Colonic mucosa (tissue), 4 donors: ENCODE data around the gene DOCK2. TPM values are rescaled to one million over a fixed set of nuclear protein-coding genes. Genes with fewer than 3 reads are reported as not detected.
"Not testable (repeated sequence)": the region's sequence is repeated elsewhere in the genome, so short reads cannot be mapped to it uniquely, and the experiment has no call there.

Source experiments
- DNase-seq: peaks from one replicate; pipeline ENCODE4 v3.0.0-alpha.2; 2020
- H3K27ac ChIP-seq: fragments of 200-600 bp; one replicate; pipeline ENCODE4 v1.8.0; 2021
- H3K27me3 ChIP-seq: fragments of 200-600 bp; one replicate; pipeline ENCODE4 v1.8.0; 2021
- H3K36me3 ChIP-seq: fragments of 200-600 bp; one replicate; pipeline ENCODE4 v1.8.0; 2021
- H3K4me1 ChIP-seq: fragments of 200-600 bp; one replicate; pipeline ENCODE4 v1.8.0; 2021; ENCODE audit warnings: mild to moderate bottlenecking
- H3K4me3 ChIP-seq: fragments of 200-600 bp; one replicate; pipeline ENCODE4 v1.8.0; 2021
- H3K9ac ChIP-seq, 2 donors: one replicate each; pipeline ENCODE4 v1.7.0; 2013; ENCODE audit warnings: control low read depth in 2 of 2, low read depth in 2 of 2, low read length in 2 of 2
- H3K9me3 ChIP-seq: fragments of 200-600 bp; one replicate; pipeline ENCODE4 v1.8.0; 2021
- CTCF ChIP-seq: fragments of 200-600 bp; IDR thresholded peaks from one replicate; pipeline ENCODE4 v1.8.0; 2022; ENCODE audit warnings: antibody characterized with exemption, mild to moderate bottlenecking
- intact Hi-C: fragments of 100-400 bp; cut with DNase I; formaldehyde crosslinking; loops from one replicate; pipeline ENCODE4 v1.14.1; 2022
- total RNA-seq, 2 donors: library from RNA; stranded (reverse); fragmentation: NEBNext Ultra II Directional in 1 of 2; extraction: Animal tissue kit (Norgen Biotek cat#: 25700) in 1 of 2; gene quantifications; one replicate each; pipeline ENCODE4 v1.2.1, GENCODE V29; 2021
- donor health status: healthy.
- donor health status: DM: no; HTN: no; CAD: no.
- donor health status: DM: no; HTN: no; CAD: no.

Gene DOCK2
- total RNA-seq, 2 donors from 2014 or later = 4.8 to 6.0 TPM

GRCh38 chr5:169749295-169749694 lies 112.2 kb downstream of the DOCK2 start:
- Histone ChIP-seq H3K9me3 (no peaks in the 10 kb centered on the region), H3K36me3 (no peaks in the 10 kb centered on the region), H3K4me1 (no peaks in the 10 kb centered on the region), H3K27me3 (no peaks in the 10 kb centered on the region), H3K27ac (no peak overlapping the region), H3K9ac (no peak overlapping the region), H3K4me3 (no peak overlapping the region)
- intact Hi-C loops = no loop called here
- DNase-seq = no peak
- no peak for TF ChIP-seq CTCF

- Histone ChIP-seq H3K27me3 (no peaks in the 10 kb centered on the region), H3K4me3 (no peak overlapping the region), H3K36me3 (no peaks in the 10 kb centered on the region), H3K27ac (no peak overlapping the region), H3K9me3 (no peaks in the 10 kb centered on the region), H3K4me1 (no peaks in the 10 kb centered on the region), H3K9ac (no peak overlapping the region)
- no peak for DNase-seq
- intact Hi-C loops = no loop called here
- TF ChIP-seq CTCF = no peak
Observed at GRCh38 chr5:169751490-169751889, 114.4 kb downstream of the DOCK2 start.

GRCh38 chr5:169752566-169752965 lies 115.5 kb downstream of the DOCK2 start:
- H3K4me1 ChIP-seq, H3K36me3 ChIP-seq, DNase-seq, H3K27me3 ChIP-seq, H3K9ac ChIP-seq, intact Hi-C loops, H3K27ac ChIP-seq, H3K4me3 ChIP-seq, H3K9me3 ChIP-seq: not testable (repeated sequence)

- H3K36me3 ChIP-seq = no peaks in the 10 kb centered on the region
- intact Hi-C loops = no loop called here
- no peak for DNase-seq
- no peak for TF ChIP-seq CTCF
- no peak overlapping the region for H3K4me3 ChIP-seq
- no peaks in the 10 kb centered on the region for H3K9me3 ChIP-seq
- no peaks in the 10 kb centered on the region for H3K4me1 ChIP-seq
- no peaks in the 10 kb centered on the region for H3K27me3 ChIP-seq
- no peak overlapping the region for H3K27ac ChIP-seq
- no peak overlapping the region for H3K9ac ChIP-seq
Observed at GRCh38 chr5:169753795-169754194, 116.7 kb downstream of the DOCK2 start.

- intact Hi-C loops = no loop called here
Observed at GRCh38 chr5:169754737-169755136, 117.7 kb downstream of the DOCK2 start.

More at GRCh38 chr5:169754737-169755136, 117.7 kb downstream of the DOCK2 start:
- Histone ChIP-seq H3K27me3 (no peaks in the 10 kb centered on the region), H3K27ac (no peak overlapping the region), H3K36me3 (no peaks in the 10 kb centered on the region), H3K4me3 (no peak overlapping the region), H3K9me3 (no peaks in the 10 kb centered on the region), H3K4me1 (no peaks in the 10 kb centered on the region), H3K9ac (no peak overlapping the region)
- TF ChIP-seq CTCF = no peak
- no peak for DNase-seq
